ENCODE results near the gene BGN.

The BGN gene

GRCh38 chrX:153546386-153546785 lies 51.6 kb downstream of the BGN start:
- Histone ChIP-seq H3K36me3 (replicated peaks; ENCODE audit: low read depth, low read length) (no peaks in the 10 kb centered on the region), H2AFZ (ENCODE audit: low read depth, low read length) (no peak overlapping the region), H3K27me3 (ENCODE audit: low read depth, low read length) (no peaks in the 10 kb centered on the region), H4K20me1 (ENCODE audit: insufficient read depth, low read length) (no peaks in the 10 kb centered on the region), H3K9me3 (ENCODE audit: insufficient read depth, low read length) (no peaks in the 10 kb centered on the region), H3K79me2 (ENCODE audit: low read length) (no peaks in the 10 kb centered on the region), H3K9ac (ENCODE audit: low read length) (no peak overlapping the region), H3K27ac (ENCODE audit: low read length) (no peak overlapping the region), H3K4me3 (ENCODE audit: low read length) (no peak overlapping the region), H3K4me1 (ENCODE audit: low read length) (peaks cover 8% of the 10 kb centered on the region), H3K4me2 (ENCODE audit: low read length) (no peak overlapping the region)
- TF ChIP-seq, protein P1, sequence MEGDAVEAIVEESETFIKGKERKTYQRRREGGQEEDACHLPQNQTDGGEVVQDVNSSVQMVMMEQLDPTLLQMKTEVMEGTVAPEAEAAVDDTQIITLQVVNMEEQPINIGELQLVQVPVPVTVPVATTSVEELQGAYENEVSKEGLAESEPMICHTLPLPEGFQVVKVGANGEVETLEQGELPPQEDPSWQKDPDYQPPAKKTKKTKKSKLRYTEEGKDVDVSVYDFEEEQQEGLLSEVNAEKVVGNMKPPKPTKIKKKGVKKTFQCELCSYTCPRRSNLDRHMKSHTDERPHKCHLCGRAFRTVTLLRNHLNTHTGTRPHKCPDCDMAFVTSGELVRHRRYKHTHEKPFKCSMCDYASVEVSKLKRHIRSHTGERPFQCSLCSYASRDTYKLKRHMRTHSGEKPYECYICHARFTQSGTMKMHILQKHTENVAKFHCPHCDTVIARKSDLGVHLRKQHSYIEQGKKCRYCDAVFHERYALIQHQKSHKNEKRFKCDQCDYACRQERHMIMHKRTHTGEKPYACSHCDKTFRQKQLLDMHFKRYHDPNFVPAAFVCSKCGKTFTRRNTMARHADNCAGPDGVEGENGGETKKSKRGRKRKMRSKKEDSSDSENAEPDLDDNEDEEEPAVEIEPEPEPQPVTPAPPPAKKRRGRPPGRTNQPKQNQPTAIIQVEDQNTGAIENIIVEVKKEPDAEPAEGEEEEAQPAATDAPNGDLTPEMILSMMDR (IDR thresholded peaks at IDR 0.05; ENCODE audit: low read depth, low read length) = no peak
- no peak for TF ChIP-seq EZH2phosphoT487 (IDR thresholded peaks at IDR 0.05; ENCODE audit: low read depth)

- Histone ChIP-seq H3K79me2 (ENCODE audit: low read length) (no peaks in the 10 kb centered on the region), H3K9ac (ENCODE audit: low read length) (no peak overlapping the region), H3K4me3 (ENCODE audit: low read length) (no peak overlapping the region), H3K27ac (ENCODE audit: low read length) (no peak overlapping the region), H3K27me3 (ENCODE audit: low read depth, low read length) (no peaks in the 10 kb centered on the region), H4K20me1 (ENCODE audit: insufficient read depth, low read length) (no peaks in the 10 kb centered on the region), H3K4me2 (ENCODE audit: low read length) (no peak overlapping the region), H3K36me3 (replicated peaks; ENCODE audit: low read depth, low read length) (no peaks in the 10 kb centered on the region), H3K4me1 (ENCODE audit: low read length) (peaks cover 3% of the 10 kb centered on the region), H2AFZ (ENCODE audit: low read depth, low read length) (no peak overlapping the region), H3K9me3 (ENCODE audit: insufficient read depth, low read length) (no peaks in the 10 kb centered on the region)
- no peak for TF ChIP-seq EZH2phosphoT487 (IDR thresholded peaks at IDR 0.05; ENCODE audit: low read depth)
- TF ChIP-seq, protein P1 (IDR thresholded peaks at IDR 0.05; ENCODE audit: low read depth, low read length) = no peak
Measured at GRCh38 chrX:153547195-153547594, 52.4 kb downstream of the BGN start.

DNA sequence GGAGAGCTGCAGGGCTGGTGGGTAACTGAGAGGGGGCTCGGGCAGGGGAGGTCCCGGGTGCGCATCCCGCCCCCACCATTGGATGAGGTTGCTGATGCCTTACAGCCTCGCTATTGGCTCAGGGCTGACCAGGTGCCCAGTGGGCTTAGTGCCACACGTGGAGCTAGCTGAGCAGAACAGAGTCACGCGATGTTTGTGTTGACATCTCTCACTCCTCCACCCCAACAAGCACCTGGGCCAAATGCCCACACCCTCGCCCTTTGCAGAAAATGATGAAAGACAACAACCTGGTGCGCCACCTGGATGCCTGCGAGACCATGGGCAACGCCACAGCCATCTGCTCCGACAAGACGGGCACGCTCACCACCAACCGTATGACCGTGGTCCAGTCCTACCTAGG lies 54.5 kb downstream of the BGN start:
- Histone ChIP-seq H3K36me3 (replicated peaks; ENCODE audit: low read depth, low read length) (no peaks in the 10 kb centered on the region), H3K9me3 (ENCODE audit: insufficient read depth, low read length) (no peaks in the 10 kb centered on the region), H3K27ac (ENCODE audit: low read length) (no peak overlapping the region), H3K79me2 (ENCODE audit: low read length) (no peaks in the 10 kb centered on the region), H3K4me2 (ENCODE audit: low read length) (no peak overlapping the region), H3K27me3 (ENCODE audit: low read depth, low read length) (no peaks in the 10 kb centered on the region), H4K20me1 (ENCODE audit: insufficient read depth, low read length) (no peaks in the 10 kb centered on the region), H3K4me3 (ENCODE audit: low read length) (no peak overlapping the region), H2AFZ (ENCODE audit: low read depth, low read length) (no peak overlapping the region), H3K9ac (ENCODE audit: low read length) (no peak overlapping the region), H3K4me1 (ENCODE audit: low read length) (no peaks in the 10 kb centered on the region)
- TF ChIP-seq, protein P1 (IDR thresholded peaks at IDR 0.05; ENCODE audit: low read depth, low read length) = no peak
- no peak for TF ChIP-seq EZH2phosphoT487 (IDR thresholded peaks at IDR 0.05; ENCODE audit: low read depth)

GRCh38 chrX:153549807-153550206 lies 55.0 kb downstream of the BGN start:
- Histone ChIP-seq H3K4me3 (ENCODE audit: low read length) (no peak overlapping the region), H3K36me3 (replicated peaks; ENCODE audit: low read depth, low read length) (no peaks in the 10 kb centered on the region), H3K9ac (ENCODE audit: low read length) (no peak overlapping the region), H3K4me1 (ENCODE audit: low read length) (no peaks in the 10 kb centered on the region), H4K20me1 (ENCODE audit: insufficient read depth, low read length) (no peaks in the 10 kb centered on the region), H3K9me3 (ENCODE audit: insufficient read depth, low read length) (no peaks in the 10 kb centered on the region), H3K27me3 (ENCODE audit: low read depth, low read length) (no peaks in the 10 kb centered on the region), H2AFZ (ENCODE audit: low read depth, low read length) (no peak overlapping the region), H3K4me2 (ENCODE audit: low read length) (no peak overlapping the region), H3K79me2 (ENCODE audit: low read length) (no peaks in the 10 kb centered on the region), H3K27ac (ENCODE audit: low read length) (no peak overlapping the region)
- TF ChIP-seq, protein P1 (IDR thresholded peaks at IDR 0.05; ENCODE audit: low read depth, low read length) = peak; percentile 13; the same call in 1 of the 2 replicates
- no peak for TF ChIP-seq EZH2phosphoT487 (IDR thresholded peaks at IDR 0.05; ENCODE audit: low read depth)
